Brain pericyte (primary cell): ENCODE results near the gene TNS4.

Experiments used
- DNase-seq: peaks from one replicate; pipeline ENCODE4 v3.0.0-alpha.2; 2012; ENCODE audit warnings: low read depth, low spot score

Gene TNS4

GRCh38 chr17:40457964-40458791 lies 43.2 kb downstream of the TNS4 start:
- no peak for DNase-seq

- DNase-seq: no peak
These were observed 44.1 kb downstream of the TNS4 start for GRCh38 chr17:40457369-40457768.

GRCh38 chr17:40456396-40456951 lies 44.9 kb downstream of the TNS4 start:
- DNase-seq: no peak

- no peak for DNase-seq
These were observed 46.8 kb downstream of the TNS4 start for GRCh38 chr17:40454613-40454995.

GRCh38 chr17:40453881-40454612 lies 47.4 kb downstream of the TNS4 start:
- DNase-seq: no peak

GRCh38 chr17:40452921-40453378 lies 48.5 kb downstream of the TNS4 start:
- no peak for DNase-seq

- DNase-seq: no peak
These were observed 49.1 kb downstream of the TNS4 start for GRCh38 chr17:40452216-40452787.

GRCh38 chr17:40451420-40451819 lies 50.0 kb downstream of the TNS4 start:
- DNase-seq: no peak

- DNase-seq: no peak
These were observed 51.2 kb downstream of the TNS4 start for GRCh38 chr17:40450175-40450574.

- DNase-seq: no peak
These were observed 52.7 kb downstream of the TNS4 start for GRCh38 chr17:40448639-40449261.

GRCh38 chr17:40448213-40448638 lies 53.2 kb downstream of the TNS4 start:
- DNase-seq: no peak

- no peak for DNase-seq
These were observed 53.6 kb downstream of the TNS4 start for GRCh38 chr17:40447806-40448205.

GRCh38 chr17:40447148-40447644 lies 54.2 kb downstream of the TNS4 start:
- DNase-seq: no peak

GRCh38 chr17:40445751-40446468 lies 55.5 kb downstream of the TNS4 start:
- DNase-seq: no peak

- no peak for DNase-seq
These were observed 57.2 kb downstream of the TNS4 start for GRCh38 chr17:40443988-40444899.

- no peak for DNase-seq
These were observed 58.0 kb downstream of the TNS4 start, which contains the start of gene IGFBP4 for GRCh38 chr17:40443196-40443987. Gene IGFBP4 (plus strand): TSS chr17:40443450. CDS start chr17:40443736, 286 bp downstream.

- no peak for DNase-seq
These were observed 58.8 kb downstream of the TNS4 start for GRCh38 chr17:40442392-40443195.

- no peak for DNase-seq
These were observed 61.3 kb downstream of the TNS4 start for GRCh38 chr17:40440166-40440565.
